ENCODE results near the gene CYP27C1. TPM values are rescaled to one million over a fixed set of nuclear protein-coding genes. Genes with fewer than 3 reads are reported as not detected.
"Not testable (repeated sequence)": the region's sequence is repeated elsewhere in the genome, so short reads cannot be mapped to it uniquely, and the experiment has no call there.

Gene CYP27C1
- total RNA-seq, 1 donor = 2.2 TPM

- H4K20me1 ChIP-seq (ENCODE audit: insufficient read depth, low read length) = no peaks in the 10 kb centered on the region
- H3K27ac ChIP-seq (ENCODE audit: low read depth, low read length) = no peak overlapping the region
- no peak overlapping the region for H3K4me2 ChIP-seq (ENCODE audit: insufficient read depth, low read length)
Observed at GRCh38 chr2:127254386-127254981, 34.4 kb upstream of the CYP27C1 start.

GRCh38 chr2:127241184-127241583, 21.1 kb upstream of the CYP27C1 start:
- not testable (repeated sequence) for H3K4me2 ChIP-seq (ENCODE audit: insufficient read depth, low read length); DNase-seq (ENCODE audit: insufficient read length, low spot score, missing footprints); H3K79me2 ChIP-seq (ENCODE audit: insufficient read depth, low read length); H4K20me1 ChIP-seq (ENCODE audit: insufficient read depth, low read length); H3K4me3 ChIP-seq (ENCODE audit: insufficient read depth, low read length); H3K4me1 ChIP-seq (ENCODE audit: insufficient read depth, low read length); H3K9me3 ChIP-seq (ENCODE audit: low read depth, low read length); H3K27me3 ChIP-seq (ENCODE audit: insufficient read depth, low read length); H3K36me3 ChIP-seq (ENCODE audit: insufficient read depth, low read length); H2AFZ ChIP-seq (ENCODE audit: low read length); H3K27ac ChIP-seq (ENCODE audit: low read depth, low read length)

More at GRCh38 chr2:127254386-127254981, 34.4 kb upstream of the CYP27C1 start:
- TF ChIP-seq CTCF (IDR thresholded peaks at IDR 0.05; ENCODE audit: extremely low read depth, low read depth, low read length) = no peak
- Histone ChIP-seq H3K4me1 (ENCODE audit: insufficient read depth, low read length) (peaks cover 4% of the 10 kb centered on the region), H3K79me2 (ENCODE audit: insufficient read depth, low read length) (no peaks in the 10 kb centered on the region), H2AFZ (ENCODE audit: low read length) (no peak overlapping the region), H3K36me3 (ENCODE audit: insufficient read depth, low read length) (peaks cover 28% of the 10 kb centered on the region), H3K27me3 (ENCODE audit: insufficient read depth, low read length) (no peaks in the 10 kb centered on the region), H3K9me3 (ENCODE audit: low read depth, low read length) (no peaks in the 10 kb centered on the region), H3K4me3 (ENCODE audit: insufficient read depth, low read length) (no peak overlapping the region)
- peak; percentile 56 for DNase-seq (ENCODE audit: insufficient read length, low spot score, missing footprints)

DNA sequence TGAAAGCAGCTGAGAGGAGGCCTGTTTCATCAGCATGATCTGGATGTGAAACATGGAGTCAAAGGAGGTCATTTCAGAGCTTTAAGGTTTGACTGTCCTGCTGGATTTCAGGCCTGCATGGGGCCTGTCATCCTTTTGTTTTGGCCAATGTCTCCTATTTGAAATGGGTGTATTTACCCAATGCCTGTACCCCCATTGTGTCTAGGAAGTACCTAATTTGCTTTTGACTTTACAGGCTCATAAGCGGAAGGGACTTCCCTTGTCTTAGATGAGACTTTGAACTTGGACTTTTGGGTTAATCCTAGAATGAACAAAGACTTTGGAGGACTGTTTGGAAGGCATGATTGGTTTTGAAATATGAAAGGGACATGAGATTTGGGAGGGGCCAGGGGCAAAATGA, 19.3 kb upstream of the CYP27C1 start:
- H3K4me2 ChIP-seq (ENCODE audit: insufficient read depth, low read length) = no peak overlapping the region
- H3K4me3 ChIP-seq (ENCODE audit: insufficient read depth, low read length) = no peak overlapping the region
- no peaks in the 10 kb centered on the region for H3K27me3 ChIP-seq (ENCODE audit: insufficient read depth, low read length)
- no peaks in the 10 kb centered on the region for H3K79me2 ChIP-seq (ENCODE audit: insufficient read depth, low read length)
- no peak for TF ChIP-seq CTCF (IDR thresholded peaks at IDR 0.05; ENCODE audit: extremely low read depth, low read depth, low read length)
- H2AFZ ChIP-seq (ENCODE audit: low read length) = no peak overlapping the region
- H3K4me1 ChIP-seq (ENCODE audit: insufficient read depth, low read length) = no peaks in the 10 kb centered on the region
- H3K27ac ChIP-seq (ENCODE audit: low read depth, low read length) = no peak overlapping the region
- H4K20me1 ChIP-seq (ENCODE audit: insufficient read depth, low read length) = no peaks in the 10 kb centered on the region
- H3K36me3 ChIP-seq (ENCODE audit: insufficient read depth, low read length) = no peaks in the 10 kb centered on the region
- no peak for DNase-seq (ENCODE audit: insufficient read length, low spot score, missing footprints)
- peaks cover 2% of the 10 kb centered on the region for H3K9me3 ChIP-seq (ENCODE audit: low read depth, low read length)

- H2AFZ ChIP-seq (ENCODE audit: low read length); H3K27ac ChIP-seq (ENCODE audit: low read depth, low read length); H3K4me2 ChIP-seq (ENCODE audit: insufficient read depth, low read length); H3K9me3 ChIP-seq (ENCODE audit: low read depth, low read length); H3K4me3 ChIP-seq (ENCODE audit: insufficient read depth, low read length); DNase-seq (ENCODE audit: insufficient read length, low spot score, missing footprints); H4K20me1 ChIP-seq (ENCODE audit: insufficient read depth, low read length); H3K27me3 ChIP-seq (ENCODE audit: insufficient read depth, low read length); H3K36me3 ChIP-seq (ENCODE audit: insufficient read depth, low read length); H3K4me1 ChIP-seq (ENCODE audit: insufficient read depth, low read length); H3K79me2 ChIP-seq (ENCODE audit: insufficient read depth, low read length): not testable (repeated sequence)
Observed at GRCh38 chr2:127237768-127238167, 17.7 kb upstream of the CYP27C1 start.

GRCh38 chr2:127235082-127235702, 15.1 kb upstream of the CYP27C1 start:
- H4K20me1 ChIP-seq (ENCODE audit: insufficient read depth, low read length) = no peaks in the 10 kb centered on the region
- no peaks in the 10 kb centered on the region for H3K27me3 ChIP-seq (ENCODE audit: insufficient read depth, low read length)
- no peak for TF ChIP-seq CTCF (IDR thresholded peaks at IDR 0.05; ENCODE audit: extremely low read depth, low read depth, low read length)
- no peaks in the 10 kb centered on the region for H3K4me1 ChIP-seq (ENCODE audit: insufficient read depth, low read length)
- no peak overlapping the region for H3K4me3 ChIP-seq (ENCODE audit: insufficient read depth, low read length)
- no peak overlapping the region for H2AFZ ChIP-seq (ENCODE audit: low read length)
- H3K36me3 ChIP-seq (ENCODE audit: insufficient read depth, low read length) = no peaks in the 10 kb centered on the region
- no peak for DNase-seq (ENCODE audit: insufficient read length, low spot score, missing footprints)
- H3K9me3 ChIP-seq (ENCODE audit: low read depth, low read length) = peaks cover 2% of the 10 kb centered on the region
- H3K79me2 ChIP-seq (ENCODE audit: insufficient read depth, low read length) = no peaks in the 10 kb centered on the region
- H3K4me2 ChIP-seq (ENCODE audit: insufficient read depth, low read length) = no peak overlapping the region
- no peak overlapping the region for H3K27ac ChIP-seq (ENCODE audit: low read depth, low read length)
